A673 (cell line): ENCODE results near the gene NACC2.

Source experiments
- CTCF ChIP-seq: fragments of 300-800, 200-600 bp; sonication (generic); conservative IDR thresholded peaks from 2 replicates; pipeline ENCODE4 v1.5.1; 2017; ENCODE audit warnings: low read depth, mild to moderate bottlenecking, antibody characterized with exemption, low read length, moderate library complexity, mixed read lengths
- EZH2 ChIP-seq: fragments of 200-600 bp; sonication (generic); IDR thresholded peaks from 2 replicates; pipeline ENCODE4 v1.6.1; 2017; ENCODE audit warnings: borderline replicate concordance, low read depth, mild to moderate bottlenecking, mixed read lengths, antibody characterized with exemption, low read length; ENCODE audit not compliant: poor library complexity, severe bottlenecking

GRCh38 chr9:135989157-135989556, 105.9 kb downstream of the NACC2 start:
- TF ChIP-seq CTCF (peak; percentile 27; the same call in 1 of the 2 replicates), EZH2 (no peak)
